ENCODE measurements around the gene ITGB2. TPM values are rescaled to one million over a fixed set of nuclear protein-coding genes. Genes with fewer than 3 reads are reported as not detected.

ITGB2 gene
- total RNA-seq, 1 donor from 2014 or later, result not detected

- H3K27me3 Mint-ChIP-seq (ENCODE audit: insufficient read depth, low read depth), result no peaks in the 10 kb centered on the region
- Histone ChIP-seq H3F3A (ENCODE audit: low read depth) (no peaks in the 10 kb centered on the region), H2AFZ (replicated peaks) (no peak overlapping the region), H3K4me3 (no peak overlapping the region), H4K20me1 (ENCODE audit: low read depth) (peaks cover 12% of the 10 kb centered on the region), H3K36me3 (no peaks in the 10 kb centered on the region), H3K9me3 (ENCODE audit: low read depth) (no peaks in the 10 kb centered on the region), H3K9ac (no peak overlapping the region), H3K27ac (no peak overlapping the region), H3K4me2 (no peak overlapping the region), H3K79me2 (ENCODE audit: low read depth) (peaks cover 20% of the 10 kb centered on the region), H3K4me1 (no peaks in the 10 kb centered on the region), H3K27me3 (no peaks in the 10 kb centered on the region)
- no peak overlapping the region for H3K27ac Mint-ChIP-seq
- TF ChIP-seq, protein P1, sequence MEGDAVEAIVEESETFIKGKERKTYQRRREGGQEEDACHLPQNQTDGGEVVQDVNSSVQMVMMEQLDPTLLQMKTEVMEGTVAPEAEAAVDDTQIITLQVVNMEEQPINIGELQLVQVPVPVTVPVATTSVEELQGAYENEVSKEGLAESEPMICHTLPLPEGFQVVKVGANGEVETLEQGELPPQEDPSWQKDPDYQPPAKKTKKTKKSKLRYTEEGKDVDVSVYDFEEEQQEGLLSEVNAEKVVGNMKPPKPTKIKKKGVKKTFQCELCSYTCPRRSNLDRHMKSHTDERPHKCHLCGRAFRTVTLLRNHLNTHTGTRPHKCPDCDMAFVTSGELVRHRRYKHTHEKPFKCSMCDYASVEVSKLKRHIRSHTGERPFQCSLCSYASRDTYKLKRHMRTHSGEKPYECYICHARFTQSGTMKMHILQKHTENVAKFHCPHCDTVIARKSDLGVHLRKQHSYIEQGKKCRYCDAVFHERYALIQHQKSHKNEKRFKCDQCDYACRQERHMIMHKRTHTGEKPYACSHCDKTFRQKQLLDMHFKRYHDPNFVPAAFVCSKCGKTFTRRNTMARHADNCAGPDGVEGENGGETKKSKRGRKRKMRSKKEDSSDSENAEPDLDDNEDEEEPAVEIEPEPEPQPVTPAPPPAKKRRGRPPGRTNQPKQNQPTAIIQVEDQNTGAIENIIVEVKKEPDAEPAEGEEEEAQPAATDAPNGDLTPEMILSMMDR (IDR thresholded peaks at IDR 0.05), result no peak
- TF ChIP-seq EZH2 (IDR thresholded peaks at IDR 0.05) (no peak), EZH2phosphoT487 (IDR thresholded peaks at IDR 0.05) (no peak)
- peaks cover 8% of the 10 kb centered on the region for H3K9me3 Mint-ChIP-seq
- no peak for DNase-seq (ENCODE audit: low spot score)
- no peak overlapping the region for H3K4me3 Mint-ChIP-seq
- peaks cover 26% of the 10 kb centered on the region for H3K4me1 Mint-ChIP-seq
- H3K36me3 Mint-ChIP-seq, result peaks cover 32% of the 10 kb centered on the region
These were observed 46.7 kb upstream of the ITGB2 start for GRCh38 chr21:44967082-44968047.

- H3K4me1 ChIP-seq, result no peaks in the 10 kb centered on the region
- peaks cover 12% of the 10 kb centered on the region for H4K20me1 ChIP-seq (ENCODE audit: low read depth)
- no peaks in the 10 kb centered on the region for H3K9me3 ChIP-seq (ENCODE audit: low read depth)
- Mint-ChIP-seq H3K4me3 (no peak overlapping the region), H3K4me1 (peaks cover 23% of the 10 kb centered on the region), H3K36me3 (peaks cover 37% of the 10 kb centered on the region), H3K27me3 (ENCODE audit: insufficient read depth, low read depth) (no peaks in the 10 kb centered on the region), H3K27ac (peak overlapping the region; percentile 60), H3K9me3 (peaks cover 8% of the 10 kb centered on the region)
- H3K4me2 ChIP-seq, result no peak overlapping the region
- no peak for TF ChIP-seq EZH2 (IDR thresholded peaks at IDR 0.05)
- TF ChIP-seq, protein P1 (IDR thresholded peaks at IDR 0.05), result no peak
- TF ChIP-seq EZH2phosphoT487 (IDR thresholded peaks at IDR 0.05), result no peak
- no peak overlapping the region for H3K27ac ChIP-seq
- peaks cover 29% of the 10 kb centered on the region for H3K79me2 ChIP-seq (ENCODE audit: low read depth)
- H3K36me3 ChIP-seq, result no peaks in the 10 kb centered on the region
- no peaks in the 10 kb centered on the region for H3K27me3 ChIP-seq
- DNase-seq (ENCODE audit: low spot score), result no peak
- H3F3A ChIP-seq (ENCODE audit: low read depth), result no peaks in the 10 kb centered on the region
- H2AFZ ChIP-seq (replicated peaks), result no peak overlapping the region
- no peak overlapping the region for H3K9ac ChIP-seq
- no peak overlapping the region for H3K4me3 ChIP-seq
These were observed 45.7 kb upstream of the ITGB2 start for GRCh38 chr21:44966135-44967081.

DNA sequence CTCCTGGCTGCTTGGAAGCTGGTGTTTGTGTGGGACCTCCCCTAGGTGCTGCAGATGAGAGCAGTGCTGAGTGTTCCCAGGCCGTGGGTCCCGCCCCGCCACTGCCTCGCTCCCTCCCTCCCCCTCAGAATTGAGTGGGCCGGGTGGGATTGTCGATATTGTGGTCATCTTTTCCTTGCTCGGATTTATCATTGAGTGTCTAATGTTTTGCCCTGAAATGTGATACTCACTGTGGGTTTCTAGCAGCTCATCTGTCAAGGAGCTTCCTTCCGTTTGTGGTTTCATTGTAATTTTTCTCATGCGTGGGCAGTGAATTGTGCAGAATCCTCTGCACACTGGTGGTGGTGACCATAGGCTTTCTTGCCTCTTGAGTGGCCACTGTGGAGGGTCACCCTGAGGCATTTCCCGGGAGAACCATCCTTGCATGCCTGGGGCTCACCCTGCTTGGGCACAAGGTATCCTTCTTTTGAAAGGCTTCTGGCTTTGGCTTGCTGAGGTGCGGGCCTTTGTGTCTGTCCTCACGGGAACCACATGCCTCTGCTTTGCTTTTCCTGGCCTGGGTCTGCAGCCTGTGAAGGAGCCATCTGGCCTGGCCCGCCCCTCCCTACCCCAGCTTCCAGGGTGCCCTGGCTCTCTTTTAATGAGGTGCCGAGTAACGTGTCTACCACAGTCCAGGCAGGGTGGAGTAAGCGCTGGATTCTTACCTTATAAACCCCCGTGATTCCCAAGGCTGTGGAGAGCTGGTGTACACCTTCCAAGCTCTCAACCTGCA lies 44.7 kb upstream of the ITGB2 start:
- no peaks in the 10 kb centered on the region for H3K9me3 ChIP-seq (ENCODE audit: low read depth)
- Mint-ChIP-seq H3K27me3 (ENCODE audit: insufficient read depth, low read depth) (no peaks in the 10 kb centered on the region), H3K27ac (no peak overlapping the region), H3K36me3 (peaks cover 39% of the 10 kb centered on the region), H3K4me3 (no peak overlapping the region), H3K9me3 (peaks cover 8% of the 10 kb centered on the region), H3K4me1 (peaks cover 32% of the 10 kb centered on the region)
- peaks cover 12% of the 10 kb centered on the region for H4K20me1 ChIP-seq (ENCODE audit: low read depth)
- H2AFZ ChIP-seq (replicated peaks), result no peak overlapping the region
- TF ChIP-seq EZH2phosphoT487 (IDR thresholded peaks at IDR 0.05) (no peak), EZH2 (IDR thresholded peaks at IDR 0.05) (no peak)
- H3K27me3 ChIP-seq, result no peaks in the 10 kb centered on the region
- H3K4me1 ChIP-seq, result no peaks in the 10 kb centered on the region
- no peak for DNase-seq (ENCODE audit: low spot score)
- H3F3A ChIP-seq (ENCODE audit: low read depth), result no peaks in the 10 kb centered on the region
- H3K4me2 ChIP-seq, result no peak overlapping the region
- no peaks in the 10 kb centered on the region for H3K36me3 ChIP-seq
- H3K79me2 ChIP-seq (ENCODE audit: low read depth), result peaks cover 29% of the 10 kb centered on the region
- no peak overlapping the region for H3K27ac ChIP-seq
- no peak overlapping the region for H3K4me3 ChIP-seq
- H3K9ac ChIP-seq, result no peak overlapping the region

All from neural progenitor cell (in vitro differentiated cells).